ENCODE measurements around the gene LGALS7B.
"Not testable (repeated sequence)": the region's sequence is repeated elsewhere in the genome, so short reads cannot be mapped to it uniquely, and the experiment has no call there.

Gene LGALS7B

DNA sequence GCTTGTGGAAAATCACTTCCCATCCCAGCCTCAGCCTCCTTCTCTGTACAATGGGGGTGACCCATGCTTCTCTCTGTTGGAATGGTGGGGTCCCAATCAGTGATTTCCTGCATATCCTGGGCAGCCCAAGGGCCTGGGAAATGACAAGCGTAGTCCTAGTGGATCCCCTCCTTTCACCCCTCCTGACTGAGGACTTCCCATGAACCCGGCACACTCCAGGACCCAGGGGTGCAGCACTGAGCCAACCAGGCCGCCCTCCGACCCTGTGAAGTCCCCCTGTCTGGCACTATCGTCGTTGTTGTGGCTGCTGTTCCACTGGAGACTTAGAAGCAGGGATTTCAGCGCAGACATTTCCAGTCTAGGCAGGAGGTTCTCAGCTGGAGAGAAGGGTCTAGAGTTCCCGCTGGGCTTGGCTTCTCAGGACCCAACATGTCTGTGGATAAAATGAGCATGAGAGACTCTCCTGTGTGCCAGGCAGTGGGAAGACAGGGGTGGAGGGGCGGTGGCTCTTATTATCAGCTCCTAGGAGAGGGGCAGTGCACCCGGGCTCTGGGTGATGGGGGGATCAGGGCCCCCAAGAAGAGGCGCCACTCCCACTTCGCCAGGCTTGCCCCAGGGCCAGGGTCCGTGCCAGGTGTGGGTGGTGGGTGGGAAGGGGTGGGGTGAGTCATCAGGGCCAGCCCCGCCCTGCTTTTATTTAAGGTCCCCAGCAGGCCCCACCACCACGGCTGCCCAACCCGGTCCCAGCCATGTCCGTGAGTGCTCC, at the start of gene LGALS7B:
Gene LGALS7B, plus strand, starts transcription at position 723 of the 766 bp plus-strand sequence. Its CDS starts 27 bp downstream, at position 750.
- no peak for FAIRE-seq

DNA sequence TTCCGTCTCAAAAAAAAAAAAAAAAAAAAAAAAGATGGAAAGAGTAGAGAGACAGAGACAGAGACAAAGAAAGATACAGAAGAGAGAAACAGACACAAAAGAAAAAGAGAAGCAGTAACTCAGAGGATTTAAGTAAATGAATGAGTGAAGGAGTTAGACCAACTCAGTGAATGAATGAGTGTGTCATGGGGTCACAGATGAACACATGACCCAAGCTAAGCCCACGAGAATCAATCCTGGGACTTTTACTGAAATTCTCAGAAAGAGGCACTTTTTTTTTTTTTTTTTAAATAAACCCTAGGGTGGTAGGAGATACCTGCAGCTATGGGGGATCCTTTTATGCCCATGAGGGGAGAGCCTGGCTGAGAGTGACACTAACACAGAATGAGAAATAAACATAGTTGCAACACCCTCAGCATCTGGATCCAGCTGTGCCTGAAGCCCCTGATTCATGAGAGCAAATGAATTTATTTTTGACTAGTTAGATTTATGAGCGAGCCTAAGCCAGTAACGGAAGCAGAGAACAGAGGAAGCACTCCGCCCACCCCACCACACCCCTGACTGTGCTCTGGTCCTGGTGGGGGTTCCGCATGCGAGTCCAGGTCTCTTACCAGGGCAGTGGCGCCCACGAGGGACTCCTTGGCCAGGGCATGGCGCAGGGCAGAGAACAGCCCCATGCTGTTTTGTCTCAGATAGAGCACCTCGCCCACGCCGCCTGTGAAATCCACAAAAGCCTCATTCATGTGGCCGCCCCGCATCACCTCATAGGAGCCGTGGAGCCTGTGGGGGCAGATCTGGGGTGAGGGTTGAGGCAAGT, 49.4 kb upstream of the LGALS7B start:
- no peak for FAIRE-seq

DNA sequence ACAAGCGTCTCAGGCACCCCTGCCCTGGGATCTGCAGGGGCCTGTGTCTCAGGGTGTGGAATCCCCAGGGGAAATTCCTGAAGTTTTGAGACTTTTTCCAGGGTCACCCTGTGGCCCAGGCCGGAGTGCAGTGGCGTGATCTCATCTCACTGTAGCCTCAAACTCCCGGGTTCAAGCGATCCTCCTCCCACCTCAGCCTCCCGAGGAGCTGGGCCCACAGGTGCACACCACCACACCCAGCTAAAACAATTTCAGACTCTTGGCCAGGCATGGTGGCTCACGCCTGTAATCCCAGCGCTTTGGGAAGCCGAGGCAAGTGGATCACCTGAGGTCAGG, 48.8 kb upstream of the LGALS7B start:
- no peak for FAIRE-seq

DNA sequence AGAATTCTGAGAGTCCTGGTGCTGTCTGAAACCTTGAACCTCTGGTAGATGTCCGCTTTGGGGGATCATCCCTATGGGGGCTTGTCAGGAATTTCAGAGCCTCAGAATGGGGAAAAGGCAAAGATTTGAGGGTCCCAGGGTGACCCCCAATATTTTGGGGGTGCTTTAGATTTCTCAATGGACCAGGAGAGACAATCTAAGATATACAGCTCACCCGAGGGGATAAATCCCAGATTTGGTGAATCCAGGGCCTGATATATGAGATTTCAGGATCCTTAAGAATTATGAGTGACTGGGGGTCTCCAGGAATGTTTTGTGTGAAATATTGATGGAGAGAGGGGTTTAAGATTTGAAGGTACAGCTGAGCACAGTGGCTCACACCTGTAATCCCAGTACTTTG, 48.1 kb upstream of the LGALS7B start:
- FAIRE-seq, result no peak

DNA sequence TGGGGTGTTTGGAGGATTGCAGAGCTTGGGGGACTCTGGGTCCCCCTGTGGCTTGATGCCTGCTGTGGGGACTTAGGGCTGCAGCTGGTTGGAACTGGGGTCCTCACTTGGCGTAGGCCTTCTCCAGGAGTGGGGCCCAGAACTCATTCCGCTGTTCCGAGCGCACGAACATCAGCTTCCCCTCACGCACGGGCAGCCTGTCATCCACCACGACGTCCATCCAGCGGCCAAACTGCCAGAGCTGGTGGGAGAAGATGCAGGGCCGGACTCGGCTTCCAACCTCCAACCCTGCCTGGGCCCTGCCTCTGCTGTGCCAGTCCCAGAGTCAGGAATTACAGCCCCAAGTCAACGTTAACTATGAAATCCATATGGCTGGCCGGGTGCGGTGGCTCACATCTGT, 47.3 kb upstream of the LGALS7B start:
- FAIRE-seq, result no peak

DNA sequence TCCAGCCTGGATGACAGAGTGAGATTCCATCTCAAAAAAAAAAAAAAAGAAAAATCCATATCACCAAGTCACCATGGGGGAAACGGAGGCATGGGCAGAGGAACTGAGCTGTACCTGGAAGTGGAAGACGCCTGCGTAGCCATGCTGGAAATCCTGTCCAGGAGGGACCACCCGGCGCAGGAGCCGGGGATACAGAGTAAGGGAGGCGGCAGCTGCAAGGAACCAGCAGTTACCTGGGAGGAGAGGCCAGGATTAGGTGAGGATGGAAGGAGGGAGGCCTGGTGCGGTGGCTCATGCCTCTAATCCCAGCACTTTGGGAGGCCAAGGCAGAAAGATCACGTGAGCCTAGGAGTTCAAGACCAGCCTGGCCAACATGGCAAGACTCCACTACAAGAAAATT, 46.7 kb upstream of the LGALS7B start:
- FAIRE-seq, result no peak

DNA sequence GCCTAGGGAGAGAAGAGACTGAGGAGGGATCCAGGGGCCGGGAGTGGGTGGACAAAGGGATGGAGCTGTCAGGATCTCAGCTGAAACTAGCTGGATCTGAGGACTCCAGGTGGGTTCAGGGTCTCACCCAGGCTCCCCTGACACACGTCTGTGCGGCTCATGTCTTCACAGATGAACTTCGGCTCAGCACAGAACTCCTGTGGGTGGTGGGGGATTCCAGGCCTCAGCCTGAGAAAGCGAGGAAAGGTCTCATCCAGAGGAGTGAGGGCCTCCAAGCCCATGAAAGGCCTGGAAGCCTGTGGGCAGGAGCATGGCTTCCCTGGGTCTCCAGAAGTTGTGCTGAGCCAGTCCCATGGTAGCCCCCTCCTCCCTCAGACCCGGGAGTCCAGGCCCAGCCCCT, 46.1 kb upstream of the LGALS7B start:
- no peak for FAIRE-seq

DNA sequence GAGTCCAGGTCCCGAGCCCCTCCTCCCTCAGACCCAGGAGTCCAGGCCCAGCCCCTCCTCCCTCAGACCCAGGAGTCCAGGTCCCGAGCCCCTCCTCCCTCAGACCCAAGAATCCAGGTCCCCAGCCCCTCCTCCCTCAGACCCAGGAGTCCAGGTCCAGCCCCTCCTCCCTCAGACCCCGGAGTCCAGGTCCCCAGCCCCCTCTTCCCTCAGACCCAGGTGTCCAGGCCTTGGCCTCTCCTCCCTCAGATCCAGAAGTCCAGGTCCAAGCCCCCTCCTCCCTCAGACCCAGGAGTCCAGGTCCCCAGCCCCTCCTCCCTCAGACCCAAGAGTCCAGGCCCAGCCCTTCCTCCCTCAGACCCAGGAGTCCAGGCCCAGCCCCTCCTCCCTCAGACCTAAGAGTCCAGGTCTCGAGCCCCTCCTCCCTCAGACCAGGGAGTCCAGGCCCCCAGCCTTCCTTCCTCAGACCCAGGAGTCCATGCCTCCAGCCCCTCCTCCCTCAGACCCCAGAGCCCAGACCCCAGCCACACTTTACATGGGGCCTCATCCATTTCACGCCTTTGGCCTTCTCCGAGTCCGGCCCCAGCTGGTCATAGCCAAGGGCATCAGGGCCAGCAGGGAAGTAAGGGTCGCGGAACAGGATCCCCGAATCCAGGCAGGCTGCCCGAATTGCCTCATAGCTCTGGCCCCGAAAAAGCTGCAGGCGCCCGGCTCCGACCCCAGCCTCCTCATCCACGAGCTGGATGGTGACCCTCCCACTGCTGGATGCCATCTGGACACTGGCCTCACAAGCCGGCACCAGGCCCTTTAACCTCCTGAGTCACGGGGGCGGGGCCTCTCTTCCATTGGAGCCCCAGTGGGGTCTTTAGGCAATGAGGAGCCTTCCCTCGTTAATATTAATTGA, 45.4 kb upstream of the LGALS7B start:
- no peak for FAIRE-seq

DNA sequence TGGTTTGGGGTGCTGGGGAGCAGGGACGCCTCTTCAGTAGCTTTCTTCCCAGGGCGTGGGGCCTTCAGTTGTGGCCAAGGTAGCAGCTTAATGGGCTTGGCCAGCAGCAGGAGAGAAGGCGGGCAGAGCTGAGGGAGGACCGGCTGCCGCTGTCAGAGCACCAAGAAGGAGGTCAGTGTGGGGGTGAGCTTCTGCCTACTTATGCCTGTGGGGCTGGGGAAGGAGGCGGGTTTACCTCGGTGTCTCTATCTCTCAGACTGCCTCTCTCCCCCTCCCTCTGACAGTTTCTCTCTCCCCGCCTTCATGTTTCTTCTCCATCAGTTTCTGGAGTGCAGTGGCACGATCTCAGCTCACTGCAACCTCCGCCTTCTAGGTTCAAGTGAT, 44.7 kb upstream of the LGALS7B start, which contains the start of gene CAPN12:
Gene CAPN12, minus strand, starts transcription at position 177 of the 384 bp plus-strand sequence. CDS start 309 bp downstream, outside the sequence.
- no peak for FAIRE-seq

DNA sequence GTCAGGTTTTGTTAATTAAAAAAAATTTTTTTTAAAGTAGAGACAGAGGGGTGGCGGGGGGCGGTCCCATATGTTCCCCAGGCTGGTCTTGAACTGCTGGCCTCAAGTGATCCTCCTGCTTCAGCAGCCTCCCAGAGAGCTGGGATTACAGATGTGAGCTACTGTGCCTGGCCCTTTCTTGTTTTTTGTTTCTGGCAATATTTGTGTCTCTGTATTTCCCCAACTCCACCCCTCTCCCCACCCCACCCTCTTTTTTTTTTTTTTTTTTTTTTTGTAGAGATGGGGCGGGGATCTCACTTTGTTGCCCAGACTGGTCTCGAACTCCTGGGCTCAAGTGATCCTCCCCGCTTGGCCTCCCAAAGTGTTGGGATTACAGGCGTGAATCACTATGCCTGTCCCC, 44.1 kb upstream of the LGALS7B start:
- no peak for FAIRE-seq

DNA sequence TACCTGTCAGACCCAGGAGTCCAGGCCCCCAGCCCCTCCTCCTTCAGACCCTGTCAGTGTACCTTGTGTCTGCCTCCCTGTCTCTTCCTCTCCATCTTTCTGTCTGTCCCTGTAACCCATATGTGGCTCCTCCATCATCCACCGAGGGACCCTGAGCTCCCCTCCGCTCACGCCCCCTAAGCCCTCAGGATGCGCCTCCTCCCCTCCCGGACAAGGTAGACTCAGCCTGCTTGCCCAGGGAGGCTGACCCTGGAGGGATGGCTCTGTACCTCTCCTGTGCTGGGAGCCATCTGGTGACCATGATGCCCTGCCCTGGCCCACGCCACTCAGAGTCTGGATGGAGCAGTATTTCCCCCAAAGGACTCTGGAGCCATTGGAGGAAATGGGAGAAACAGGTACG, 43.7 kb upstream of the LGALS7B start:
- FAIRE-seq, result no peak

DNA sequence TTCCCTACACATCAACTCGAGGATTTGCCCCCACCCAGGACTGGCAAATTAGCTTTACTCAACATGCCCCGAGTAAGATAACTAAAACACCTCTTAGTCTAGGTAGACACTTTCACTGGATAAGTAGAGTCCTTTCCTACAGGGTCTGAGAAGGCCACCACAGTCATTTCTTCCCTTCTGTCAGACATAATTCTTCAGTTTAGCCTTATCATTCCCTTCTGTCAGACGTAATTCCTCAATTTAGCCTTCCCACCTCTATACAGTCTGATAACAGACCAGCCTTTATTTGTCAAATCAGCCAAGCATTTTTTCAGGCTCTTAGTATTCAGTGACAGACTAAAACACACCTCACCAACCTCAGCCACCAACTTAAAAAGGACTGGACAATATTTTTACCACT, 35.2 kb upstream of the LGALS7B start:
- FAIRE-seq, result not testable (repeated sequence)

DNA sequence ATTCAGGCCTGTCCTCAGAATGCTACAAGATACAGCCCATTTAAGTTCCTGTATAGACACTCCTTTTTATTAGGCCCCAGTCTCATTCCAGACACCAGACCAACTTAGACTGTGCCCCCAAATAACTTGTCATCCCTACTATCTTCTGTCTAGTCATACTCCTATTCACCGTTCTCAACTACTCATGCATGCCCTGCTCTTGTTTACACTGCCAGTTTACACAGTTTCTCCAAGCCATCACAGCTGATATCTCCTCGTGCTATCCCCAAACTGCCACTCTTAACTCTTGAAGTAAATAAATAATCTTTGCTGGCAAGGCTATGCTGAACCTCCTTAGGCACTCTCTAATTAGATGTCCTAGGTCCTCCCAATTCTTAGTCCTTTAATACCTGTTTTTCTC, 34.8 kb upstream of the LGALS7B start:
- FAIRE-seq, result not testable (repeated sequence)

DNA sequence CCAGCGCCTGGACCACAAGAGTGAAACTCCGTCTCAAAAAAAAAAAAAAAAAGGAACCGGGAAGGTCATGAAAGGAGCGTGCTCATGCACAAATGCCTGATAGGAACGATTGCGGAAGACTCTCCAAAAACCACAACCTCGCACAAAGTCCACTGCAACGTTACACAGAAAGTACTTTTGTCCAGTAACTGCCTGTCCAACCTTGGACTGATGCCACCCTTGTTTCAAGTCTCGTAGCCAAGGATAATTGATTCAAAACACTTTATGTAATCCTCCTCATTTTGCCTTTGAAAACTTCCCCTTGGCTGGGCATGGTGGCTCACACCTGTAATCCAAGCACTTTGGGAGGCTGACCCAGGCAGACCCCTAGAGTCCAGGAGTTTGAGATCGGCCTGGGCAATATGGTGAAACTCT, 29.4 kb upstream of the LGALS7B start:
- FAIRE-seq, result no peak

DNA sequence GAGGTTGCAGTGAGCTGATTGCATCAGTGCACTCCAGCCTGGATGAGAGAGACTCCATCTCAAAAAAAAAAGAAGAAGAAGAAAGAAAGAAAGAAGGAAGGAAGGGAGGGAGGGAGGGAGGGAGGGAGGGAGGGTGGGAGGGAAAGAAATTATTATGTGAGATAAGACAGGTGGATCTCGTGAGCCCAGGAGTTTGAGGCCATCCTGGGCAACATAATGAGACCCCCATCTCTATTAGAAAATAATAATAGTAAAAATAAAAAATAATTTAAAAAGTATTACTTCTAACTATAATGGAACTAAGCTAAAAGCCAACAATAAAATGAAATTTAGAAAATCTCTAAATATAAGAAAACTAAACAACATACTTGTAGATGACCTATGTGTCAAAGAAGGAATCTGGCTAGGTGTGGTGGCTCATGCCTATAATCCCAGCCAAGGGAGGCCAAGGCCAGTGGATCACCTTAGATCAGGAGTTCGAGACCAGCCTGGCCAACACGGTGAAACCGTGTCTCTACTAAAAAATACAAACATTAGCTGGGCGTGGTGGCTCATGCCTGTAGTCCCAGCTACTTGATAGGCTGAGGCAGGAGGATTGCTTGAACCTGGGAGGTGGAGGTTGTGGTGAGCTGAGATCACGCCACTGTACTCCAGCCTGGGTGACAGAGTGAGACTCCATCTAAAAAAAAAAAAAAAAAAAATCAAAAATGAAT, 28.0 kb upstream of the LGALS7B start:
- not testable (repeated sequence) for FAIRE-seq

DNA sequence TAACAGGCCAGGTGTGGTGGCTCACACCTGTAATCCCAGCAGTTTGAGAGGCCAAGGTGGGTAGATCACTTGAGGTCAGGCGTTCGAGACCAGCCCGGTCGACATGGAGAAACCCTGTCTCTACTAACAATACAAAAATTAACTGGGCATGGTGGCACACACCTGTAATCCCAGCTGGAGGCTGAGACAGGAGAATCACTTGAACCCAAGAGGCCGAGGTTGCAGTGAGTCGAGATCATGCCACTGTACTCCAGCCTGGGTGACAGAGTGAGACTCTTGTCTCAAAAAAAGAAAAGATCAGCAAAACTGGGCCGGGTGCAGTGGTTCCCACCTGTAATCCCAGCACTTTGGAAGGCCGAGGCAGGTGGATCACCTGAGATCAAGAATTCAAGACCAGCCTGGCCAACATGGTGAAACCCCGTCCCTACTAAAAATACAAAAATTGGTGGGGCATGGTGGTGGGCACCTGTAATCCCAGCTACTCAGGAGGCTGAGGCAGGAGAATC, 27.1 kb upstream of the LGALS7B start:
- not testable (repeated sequence) for FAIRE-seq

DNA sequence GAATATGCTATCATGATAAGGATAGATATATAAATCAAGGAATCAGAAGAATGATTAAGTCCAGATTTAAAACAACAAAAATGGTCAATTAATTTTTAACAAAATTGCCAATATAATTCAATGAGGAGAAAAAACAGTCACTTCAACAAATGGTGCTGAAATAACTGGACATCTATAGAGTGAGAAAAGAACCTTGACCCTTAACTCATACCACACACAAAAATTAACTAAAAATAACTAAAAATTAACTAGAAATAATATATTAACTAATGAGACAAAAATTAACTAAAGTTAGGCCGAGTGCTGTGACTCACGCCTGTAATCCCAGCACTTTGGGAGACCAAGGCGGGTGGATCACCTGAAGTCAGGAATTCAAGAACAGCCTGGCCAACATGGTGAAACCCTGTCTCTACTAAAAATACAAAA, 25.2 kb upstream of the LGALS7B start:
- no peak for FAIRE-seq

DNA sequence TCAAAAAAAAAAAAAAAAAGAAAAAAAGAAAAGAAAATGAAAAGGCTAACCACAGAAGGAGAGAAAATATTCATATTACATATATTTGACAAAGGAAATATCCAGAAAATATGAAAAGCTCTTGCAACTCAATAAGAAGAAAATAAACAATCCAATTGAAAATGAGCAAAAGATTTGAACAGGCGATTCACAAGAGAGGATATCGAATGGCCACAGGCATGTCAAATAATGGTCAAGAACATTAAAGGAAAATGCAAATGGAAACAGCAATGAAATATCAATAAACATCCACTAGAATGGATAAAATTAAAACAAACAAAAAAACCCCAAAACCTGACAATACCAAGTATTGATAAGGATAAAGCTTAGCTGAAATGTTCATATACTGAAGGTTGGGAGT, 23.8 kb upstream of the LGALS7B start:
- peak; percentile 29 for FAIRE-seq

DNA sequence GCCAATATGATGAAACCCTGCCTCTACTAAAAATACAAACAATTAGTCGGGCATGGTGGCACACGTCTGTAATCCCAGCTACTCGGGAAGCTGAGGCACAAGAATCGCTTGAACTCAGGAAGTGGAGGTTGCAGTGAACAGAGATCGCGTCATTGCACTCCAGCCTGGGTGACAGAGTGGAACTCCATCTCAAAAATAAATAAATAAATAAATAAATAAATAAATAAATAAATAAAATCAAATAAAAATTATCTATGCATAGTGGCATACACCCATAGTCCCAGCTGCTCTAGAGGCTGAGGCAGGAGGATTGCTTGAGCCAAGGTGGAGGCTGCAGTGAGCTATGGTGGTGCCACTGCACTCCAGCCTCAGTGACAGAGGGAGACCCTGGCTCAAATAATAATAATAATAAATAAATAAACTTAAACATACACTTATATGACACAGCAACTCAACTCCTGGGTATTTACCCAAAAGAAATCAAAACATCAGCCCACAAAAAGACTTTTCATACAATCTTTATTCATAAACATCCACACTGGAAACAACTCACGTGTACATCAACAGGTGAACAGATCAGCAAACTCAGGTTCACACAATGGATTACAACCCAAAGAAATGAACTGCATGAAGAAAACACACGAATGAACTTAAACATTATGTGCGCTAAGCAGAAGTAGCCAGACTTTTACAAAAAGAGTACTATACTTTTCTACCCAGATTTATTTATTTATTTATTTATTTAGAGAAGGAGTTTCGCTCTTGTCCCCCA, 22.5 kb upstream of the LGALS7B start:
- no peak for FAIRE-seq

DNA sequence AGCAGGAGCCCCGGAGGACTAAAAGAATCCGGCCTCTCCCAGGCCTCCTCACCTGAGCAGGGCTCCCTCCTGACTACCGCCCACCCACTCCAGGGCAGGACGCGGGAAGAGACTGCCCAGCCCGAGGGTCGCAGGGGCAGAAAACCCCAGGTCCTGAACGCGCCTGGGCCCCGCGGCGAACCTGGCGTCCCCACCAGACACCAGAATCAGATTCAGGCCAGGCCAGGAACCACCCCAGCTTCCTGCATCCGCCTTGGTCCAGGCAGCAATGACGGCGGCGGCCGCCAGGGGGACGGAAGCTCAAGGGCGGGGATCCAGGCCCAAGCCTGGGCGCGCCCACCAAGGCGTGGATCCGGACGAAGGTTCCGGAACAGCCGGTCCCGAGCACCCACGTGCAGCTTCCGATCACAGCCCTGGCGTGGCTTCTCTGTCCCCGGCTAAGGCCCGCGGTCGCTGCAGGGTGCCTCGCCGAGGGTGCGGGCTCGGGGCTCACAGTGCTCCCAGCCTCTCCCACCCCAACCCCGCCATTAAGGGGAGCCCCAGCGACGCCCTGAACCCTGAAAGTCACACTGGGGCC, 19.3 kb upstream of the LGALS7B start:
- no peak for FAIRE-seq
